Psoas muscle (tissue), 8 donors: Measurements from ENCODE around the gene STX1B. TPM values are rescaled to one million over a fixed set of nuclear protein-coding genes. Genes with fewer than 3 reads are reported as not detected.
"Not testable (repeated sequence)": the region's sequence is repeated elsewhere in the genome, so short reads cannot be mapped to it uniquely, and the experiment has no call there.

ENCODE experiments used
- ATAC-seq, 4 donors: fragments of 200-7000 bp; cut with Tn5 transposase; one replicate each; pipeline ENCODE4 v1.9.1; 2020; ENCODE audit warnings: moderate library complexity in 3 of 4, mild to moderate bottlenecking in 2 of 4
- DNase-seq, 2 donors: peaks; one replicate each; pipeline ENCODE4 v3.0.0-alpha.2; 2020
- H3K27ac ChIP-seq: fragments of 200-600 bp; one replicate; pipeline ENCODE4 v1.8.0; 2022
- H3K27me3 ChIP-seq, 3 donors: fragments of 200-600 bp in 1 of 3; one replicate each; pipeline versions ENCODE4 v1.6.1 to v1.8.0; 2013 to 2022; ENCODE audit warnings: low read length in 2 of 3, mild to moderate bottlenecking in 2 of 3, moderate library complexity in 1 of 3; ENCODE audit not compliant: insufficient read depth in 3 of 3
- H3K36me3 ChIP-seq, 2 donors: fragments of 200-600 bp in 1 of 2; one replicate each; pipeline versions ENCODE4 v1.6.1 to v1.8.0; 2013 to 2022; ENCODE audit warnings: low read depth in 1 of 2, mild to moderate bottlenecking in 1 of 2, moderate library complexity in 1 of 2; ENCODE audit not compliant: insufficient read depth in 1 of 2
- H3K4me1 ChIP-seq: fragments of 200-600 bp; one replicate; pipeline ENCODE4 v1.8.0; 2022
- H3K4me3 ChIP-seq: fragments of 200-600 bp; one replicate; pipeline ENCODE4 v1.8.0; 2022; ENCODE audit warnings: mild to moderate bottlenecking
- H3K9me3 ChIP-seq: fragments of 200-600 bp; one replicate; pipeline ENCODE4 v1.8.0; 2022
- CTCF ChIP-seq: fragments of 200-600 bp; IDR thresholded peaks from one replicate; pipeline ENCODE4 v1.8.0; 2022; ENCODE audit warnings: antibody characterized with exemption
- WGBS, 3 donors: extraction: QIAGEN DNeasy Blood & Tissue Kit; methylation state at CpG; one replicate each; pipeline versions ENCODE4 v1.1.6 to v1.1.7; 2013; 5-methylcytosine and 5-hydroxymethylcytosine counted together
- intact Hi-C, 2 donors: fragments of 100-400 bp; cut with DNase I; formaldehyde crosslinking; loops; one replicate each; pipeline versions ENCODE4 v1.11.0 to v1.14.2; 2022
- polyA plus RNA-seq, 3 donors: library from polyadenylated mRNA; stranded (reverse); fragments of 200-250 nt; gene quantifications; one replicate each; pipeline ENCODE4 v1.2.3, GENCODE V29; 2013
- total RNA-seq, 4 donors: library from RNA; stranded (reverse); fragmentation: NEBNext Ultra II Directional in 2 of 4; extraction: Animal tissue kit (Norgen Biotek cat#: 25700) in 2 of 4; gene quantifications; one replicate each; pipeline versions ENCODE4 v1.2.1 to v1.2.4, GENCODE V29; 2021 to 2023
- donor health status: healthy with polysubstance abuse.
- donor health status: DM: no; HTN: no; CAD: no; lungs with moderate emphysema.
- donor health status: Bipolar disorder and iron deficiency.
- donor health status: healthy.
- donor health status: DM: yes; HTN: yes; CAD: no.
- donor health status: DM: no; HTN: no; CAD: no.
- donor health status: DM: no; HTN: no; CAD: no.
- donor health status: DM: yes; HTN: yes; CAD: no.

STX1B gene
- total and polyA plus RNA-seq, 7 donors = 0.04 to 0.64 (median 0.12) TPM; not detected in 1

- no peak overlapping the region for H3K27ac ChIP-seq
- no peaks in the 10 kb centered on the region for H3K27me3 ChIP-seq
- ATAC-seq (no peak), DNase-seq (no peak)
- 73 to 86% (median 76%) methylated on average over 5 of the region's 5 CpGs for WGBS, 3 donors
- no peaks in the 10 kb centered on the region for H3K36me3 ChIP-seq
- intact Hi-C loops = no loop called here
- no peak overlapping the region for H3K4me3 ChIP-seq
- no peak for TF ChIP-seq CTCF
- no peaks in the 10 kb centered on the region for H3K9me3 ChIP-seq
- H3K4me1 ChIP-seq = no peaks in the 10 kb centered on the region
These were observed 14.9 kb upstream of the STX1B start for GRCh38 chr16:31025339-31025738.

- H3K9me3 ChIP-seq = no peaks in the 10 kb centered on the region
- DNase-seq (no peak), ATAC-seq (no peak)
- H3K36me3 ChIP-seq = no peaks in the 10 kb centered on the region
- no peak overlapping the region for H3K27ac ChIP-seq
- intact Hi-C loops = no loop called here
- TF ChIP-seq CTCF = no peak
- 70 to 82% (median 76%) methylated on average over 6 of the region's 6 CpGs for WGBS, 3 donors
- H3K4me3 ChIP-seq = no peak overlapping the region
- no peaks in the 10 kb centered on the region for H3K27me3 ChIP-seq
- H3K4me1 ChIP-seq = no peaks in the 10 kb centered on the region
These were observed 13.3 kb upstream of the STX1B start for GRCh38 chr16:31023627-31024226.

DNA sequence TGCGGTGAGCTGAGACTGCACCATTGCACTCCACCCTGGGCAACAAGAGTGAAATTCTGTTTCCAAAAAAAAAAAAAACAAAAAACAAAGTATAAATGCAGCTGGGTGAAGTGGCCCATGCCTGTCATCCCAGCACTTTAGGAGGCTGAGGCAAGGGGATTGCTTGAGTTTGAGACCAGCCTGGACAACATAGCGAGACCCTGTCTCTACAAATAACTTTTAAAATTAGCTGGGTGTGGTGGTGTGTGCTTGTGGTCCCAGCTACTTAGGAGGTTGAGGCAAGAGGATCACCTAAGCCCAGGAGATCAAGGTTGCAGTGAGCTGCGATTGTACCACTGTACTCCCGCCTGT, 12.8 kb upstream of the STX1B start:
- intact Hi-C loops = no loop called here
- Histone ChIP-seq H3K4me3 (no peak overlapping the region), H3K4me1 (no peaks in the 10 kb centered on the region), H3K9me3 (no peaks in the 10 kb centered on the region), H3K27ac (peak overlapping the region; percentile 41), H3K36me3 (no peaks in the 10 kb centered on the region), H3K27me3 (no peaks in the 10 kb centered on the region)
- no peak for DNase-seq
- peak in 1 of 4 donors; percentile 13 for ATAC-seq
- TF ChIP-seq CTCF = no peak
- 81 to 91% (median 89%) methylated on average over 4 of the region's 4 CpGs for WGBS, 3 donors

DNA sequence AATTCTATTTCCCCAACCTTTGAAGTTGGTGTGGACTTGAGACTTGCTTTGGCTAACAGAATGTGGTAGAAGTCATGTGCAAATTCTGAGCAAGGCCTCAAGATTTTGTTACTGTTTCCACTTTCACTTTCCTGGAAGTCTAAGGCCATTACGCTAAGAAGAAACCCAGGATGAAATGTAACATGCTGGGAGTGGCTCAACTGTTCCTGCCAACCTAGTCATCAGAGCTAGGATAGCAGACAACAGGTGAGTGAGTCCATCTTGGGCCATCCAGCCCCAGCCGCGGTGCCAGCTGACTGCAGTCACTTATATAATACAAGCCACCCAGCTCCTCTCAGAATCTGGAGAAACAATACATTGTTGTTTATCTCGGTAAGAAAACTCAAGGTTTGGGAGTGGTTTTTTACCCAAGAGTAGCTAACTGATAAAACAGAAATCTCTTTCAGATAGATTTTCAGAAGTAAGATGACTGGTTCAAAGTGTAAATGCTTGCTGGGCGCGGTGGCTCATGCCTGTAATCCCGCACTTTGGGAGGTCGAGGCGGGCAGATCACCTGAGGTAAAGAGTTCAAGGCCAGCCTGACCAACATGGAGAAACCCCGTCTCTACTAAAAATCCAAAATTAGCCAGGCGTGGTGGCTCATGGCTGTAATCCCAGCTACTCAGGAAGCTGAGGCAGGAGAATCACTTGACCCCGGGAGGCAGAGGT, 12.3 kb upstream of the STX1B start:
- Histone ChIP-seq H3K36me3 (no peaks in the 10 kb centered on the region), H3K27ac (peak overlapping the region; percentile 41), H3K4me1 (no peaks in the 10 kb centered on the region), H3K9me3 (no peaks in the 10 kb centered on the region), H3K27me3 (peaks cover 0 to under 1% (median 0%) of the 10 kb centered on the region in 3 donors), H3K4me3 (no peak overlapping the region)
- no peak for DNase-seq
- TF ChIP-seq CTCF = no peak
- intact Hi-C loops = no loop called here
- peak; percentile 92 to 96 (median 94) for ATAC-seq
- WGBS, 3 donors = 51 to 64% (median 55%) methylated on average over 12 of the region's 12 CpGs

DNA sequence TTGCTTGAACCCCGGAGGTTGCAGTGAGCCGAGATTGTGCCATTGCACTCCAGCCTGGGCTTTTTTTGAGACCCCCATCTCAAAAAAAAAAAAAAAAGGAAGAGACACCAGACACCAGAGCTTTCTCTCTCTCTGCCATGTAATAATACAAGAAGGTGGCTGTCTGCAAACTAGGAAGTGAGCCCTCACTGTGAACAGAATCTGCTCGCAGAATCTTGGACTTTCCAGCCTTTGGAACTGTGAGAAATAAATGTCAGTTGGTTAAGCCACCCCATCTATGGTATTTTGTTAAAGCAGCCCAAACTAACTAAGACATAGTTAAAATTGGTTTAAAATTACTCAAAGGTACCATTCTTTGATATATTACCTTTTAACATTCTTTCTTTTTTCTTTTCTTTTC, 10.1 kb upstream of the STX1B start:
- intact Hi-C loops = no loop called here
- ATAC-seq = no peak
- 94 to 97% (median 96%) methylated on average over 3 of the region's 3 CpGs for WGBS, 3 donors

DNA sequence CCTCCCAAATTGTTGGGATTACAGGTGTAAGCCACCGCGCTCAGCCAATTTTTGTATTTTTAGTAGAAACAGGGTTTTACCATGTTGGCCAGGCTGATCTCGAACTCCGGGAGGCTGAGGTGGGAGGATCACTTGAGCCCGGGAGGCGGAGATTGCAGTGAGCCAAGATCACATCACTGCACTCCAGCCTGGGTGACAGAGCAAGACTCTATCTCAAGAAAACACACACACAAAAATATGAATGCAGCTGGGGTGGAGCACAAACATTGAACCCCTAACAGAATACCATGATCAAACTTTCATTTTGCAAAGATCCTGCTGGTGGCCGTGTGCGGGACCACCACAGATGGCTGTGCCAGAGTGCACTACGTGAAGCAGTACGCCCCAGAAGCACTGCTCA, 7.3 kb upstream of the STX1B start:
- H3K9me3 ChIP-seq, ATAC-seq, intact Hi-C loops, H3K4me3 ChIP-seq, H3K27ac ChIP-seq, H3K36me3 ChIP-seq, H3K4me1 ChIP-seq, DNase-seq: not testable (repeated sequence)
- H3K27me3 ChIP-seq = peaks cover 0 to 15% (median 12%) of the 10 kb centered on the region in 3 donors
- WGBS, 3 donors = 85 to 92% (median 92%) methylated on average over 10 of the region's 10 CpGs

More for the DNA sequence above, 10.1 kb upstream of the STX1B start:
- Histone ChIP-seq H3K36me3 (no peaks in the 10 kb centered on the region), H3K27ac (no peak overlapping the region), H3K27me3 (peaks cover 0 to 7% (median 4%) of the 10 kb centered on the region in 3 donors), H3K9me3 (no peaks in the 10 kb centered on the region), H3K4me3 (no peak overlapping the region), H3K4me1 (no peaks in the 10 kb centered on the region)
- TF ChIP-seq CTCF = no peak
- DNase-seq = no peak
